Activated T-helper 1 cell treated with anti-CD3 and anti-CD28 coated beads, Interleukin-12 subunit alpha, Interleukin-12 subunit beta, Interleukin-2, Interleukin-4 antibody, amounts not matched to agents 30 ng/mL and 10 ng/mL and 1 ng/mL, durations not matched to agents 14 hours and 24 hours and 36 hours (primary cell): Measurements from ENCODE around the gene JAZF1. TPM values are rescaled to one million over a fixed set of nuclear protein-coding genes. Genes with fewer than 3 reads are reported as not detected.

Experiments
- DNase-seq: peaks from one replicate; pipeline ENCODE4 v3.0.0; 2021; ENCODE audit warnings: low spot score
- H3K27ac Mint-ChIP-seq: one replicate; pipeline ENCODE4 v1.8.0; 2021; ENCODE audit warnings: mild to moderate bottlenecking, mixed read lengths
- H3K27me3 Mint-ChIP-seq: one replicate; pipeline ENCODE4 v1.8.0; 2022; ENCODE audit warnings: mild to moderate bottlenecking, moderate library complexity, mixed read lengths; ENCODE audit not compliant: insufficient read depth
- H3K36me3 Mint-ChIP-seq: one replicate; pipeline ENCODE4 v1.8.0; 2021; ENCODE audit warnings: low read depth, mixed read lengths
- H3K4me1 Mint-ChIP-seq: one replicate; pipeline ENCODE4 v1.8.0; 2021; ENCODE audit warnings: low read depth, mixed read lengths
- H3K4me3 Mint-ChIP-seq: one replicate; pipeline ENCODE4 v1.8.0; 2021; ENCODE audit warnings: mild to moderate bottlenecking, moderate library complexity, mixed read lengths
- H3K9me3 Mint-ChIP-seq: one replicate; pipeline ENCODE4 v1.8.0; 2021; ENCODE audit warnings: mixed read lengths
- intact Hi-C: fragments of 100-400 bp; cut with micrococcal nuclease; formaldehyde crosslinking; loops from one replicate; pipeline ENCODE4 v1.15.1; 2024
- total RNA-seq: library from RNA; stranded (reverse); gene quantifications from 2 replicates; pipeline ENCODE4 v1.2.3, GENCODE V29; 2022

Gene JAZF1
- total RNA-seq, 1 donor from 2014 or later = 9.8 TPM

GRCh38 chr7:28172958-28173357, 7.6 kb downstream of the JAZF1 start:
- Mint-ChIP-seq H3K27ac (no peak overlapping the region), H3K27me3 (no peaks in the 10 kb centered on the region), H3K4me3 (no peak overlapping the region), H3K36me3 (peaks cover 4% of the 10 kb centered on the region), H3K4me1 (peaks cover 26% of the 10 kb centered on the region), H3K9me3 (no peaks in the 10 kb centered on the region)
- DNase-seq = no peak
- intact Hi-C loops = loop anchor here (10.0 kb wide), 1 partner anchor 1308 kb away; the partner anchor contains the start of gene SKAP2

DNA sequence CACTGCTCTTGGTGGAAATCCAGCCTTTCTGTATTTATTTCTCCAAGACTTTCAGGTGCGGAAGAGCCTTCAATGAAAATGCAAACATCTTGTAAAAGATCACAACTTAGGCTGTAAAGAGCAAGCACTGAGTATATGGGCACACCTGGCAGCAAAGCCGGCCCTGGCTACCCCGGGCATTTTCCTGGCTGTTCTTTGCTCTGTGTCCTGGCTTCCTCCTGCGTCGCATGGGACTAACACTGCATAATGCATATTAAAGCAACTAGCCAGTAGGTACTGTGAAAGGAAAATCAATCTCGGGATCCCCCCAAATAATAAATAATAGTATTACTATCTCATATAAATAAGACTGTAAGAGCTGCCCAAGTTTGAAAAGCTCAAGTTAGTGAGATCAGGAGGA, 9.9 kb downstream of the JAZF1 start:
- intact Hi-C loops = loop anchor here (10.0 kb wide), 1 partner anchor 1306 kb away; the partner anchor contains the start of gene SKAP2
- H3K27ac Mint-ChIP-seq = no peak overlapping the region
- no peaks in the 10 kb centered on the region for H3K27me3 Mint-ChIP-seq
- H3K4me1 Mint-ChIP-seq = peaks cover 33% of the 10 kb centered on the region
- peaks cover 4% of the 10 kb centered on the region for H3K36me3 Mint-ChIP-seq
- H3K4me3 Mint-ChIP-seq = no peak overlapping the region
- H3K9me3 Mint-ChIP-seq = no peaks in the 10 kb centered on the region
- no peak for DNase-seq

- Mint-ChIP-seq H3K27ac (no peak overlapping the region), H3K4me3 (no peak overlapping the region), H3K4me1 (peaks cover 27% of the 10 kb centered on the region), H3K9me3 (no peaks in the 10 kb centered on the region), H3K36me3 (peaks cover 4% of the 10 kb centered on the region), H3K27me3 (no peaks in the 10 kb centered on the region)
- no peak for DNase-seq
- intact Hi-C loops = no loop called here
These were observed 11.4 kb downstream of the JAZF1 start for GRCh38 chr7:28169230-28169629.

GRCh38 chr7:28168393-28169158, 12.0 kb downstream of the JAZF1 start:
- Mint-ChIP-seq H3K4me1 (peaks cover 22% of the 10 kb centered on the region), H3K27me3 (no peaks in the 10 kb centered on the region), H3K9me3 (no peaks in the 10 kb centered on the region), H3K4me3 (no peak overlapping the region), H3K27ac (no peak overlapping the region), H3K36me3 (peaks cover 4% of the 10 kb centered on the region)
- intact Hi-C loops = no loop called here
- no peak for DNase-seq

- Mint-ChIP-seq H3K36me3 (peaks cover 4% of the 10 kb centered on the region), H3K27ac (no peak overlapping the region), H3K27me3 (no peaks in the 10 kb centered on the region), H3K9me3 (no peaks in the 10 kb centered on the region), H3K4me3 (no peak overlapping the region), H3K4me1 (peaks cover 22% of the 10 kb centered on the region)
- DNase-seq = no peak
- intact Hi-C loops = no loop called here
These were observed 13.4 kb downstream of the JAZF1 start for GRCh38 chr7:28166982-28167715.

DNA sequence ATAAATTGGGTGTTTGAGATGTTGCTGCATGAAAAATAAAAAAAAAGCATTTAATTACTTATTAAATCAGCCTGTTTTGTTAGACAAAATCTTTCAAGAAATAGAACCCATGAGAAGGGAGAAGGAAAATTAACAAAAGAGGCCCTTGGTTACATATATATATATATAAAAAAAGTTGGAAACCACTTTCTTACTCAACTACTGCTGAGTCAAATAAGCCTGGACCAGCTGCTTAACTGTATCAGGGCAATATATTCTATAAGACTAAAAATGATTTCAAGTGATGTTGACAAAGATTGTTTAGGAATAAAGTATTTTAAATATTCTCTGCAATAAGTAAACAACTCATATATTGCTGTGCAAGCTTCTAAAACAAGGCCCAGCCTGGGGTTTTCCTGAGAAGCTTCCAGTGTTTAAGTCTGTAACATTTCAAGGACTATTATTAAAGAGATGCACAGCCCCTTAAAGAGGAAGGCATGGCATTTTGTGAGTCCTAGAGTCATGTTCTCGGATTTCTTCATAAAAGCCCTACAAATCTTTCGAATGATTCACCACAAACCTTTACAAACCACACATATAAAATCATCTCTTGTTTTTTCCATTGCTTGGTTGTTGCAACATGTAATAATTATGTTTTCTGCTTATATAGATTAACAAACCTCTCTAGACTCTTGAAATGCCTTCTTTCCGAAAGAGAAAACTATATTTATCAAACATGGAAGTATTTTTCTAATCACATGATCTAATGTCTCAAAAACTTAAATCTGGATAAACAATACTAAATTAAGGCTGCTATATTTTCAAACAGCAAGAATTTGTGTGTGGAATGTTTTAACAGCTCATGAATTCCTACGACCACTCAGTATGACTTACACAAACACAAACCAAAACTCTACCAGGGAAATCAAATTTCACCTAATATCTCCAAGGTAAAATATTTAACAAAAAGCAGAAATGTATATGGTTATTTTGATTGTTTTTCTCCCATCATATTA, 14.3 kb downstream of the JAZF1 start:
- H3K27ac Mint-ChIP-seq = no peak overlapping the region
- no peak overlapping the region for H3K4me3 Mint-ChIP-seq
- no peaks in the 10 kb centered on the region for H3K9me3 Mint-ChIP-seq
- no peaks in the 10 kb centered on the region for H3K27me3 Mint-ChIP-seq
- no peak for DNase-seq
- H3K4me1 Mint-ChIP-seq = peaks cover 22% of the 10 kb centered on the region
- intact Hi-C loops = no loop called here
- H3K36me3 Mint-ChIP-seq = peaks cover 4% of the 10 kb centered on the region

DNA sequence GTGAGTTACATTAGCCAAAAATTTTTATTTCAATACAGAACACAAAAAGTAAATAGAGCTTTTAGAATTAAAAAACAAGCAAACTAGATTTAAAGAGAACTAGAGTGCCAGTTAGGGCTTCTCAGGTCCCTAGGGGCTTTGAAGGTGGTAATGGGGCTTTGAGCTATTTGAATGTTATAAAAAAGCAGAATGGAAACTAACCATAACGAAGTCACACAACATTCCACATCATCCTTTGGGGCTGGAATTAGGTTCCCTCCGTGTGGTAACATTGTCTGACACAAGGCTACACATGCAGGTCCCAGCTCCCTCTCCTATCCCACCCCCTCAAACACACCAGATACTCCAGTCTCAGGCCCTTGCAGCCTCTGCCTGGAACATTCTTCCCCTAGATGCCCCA, 15.3 kb downstream of the JAZF1 start:
- H3K36me3 Mint-ChIP-seq = peaks cover 4% of the 10 kb centered on the region
- H3K4me1 Mint-ChIP-seq = peaks cover 22% of the 10 kb centered on the region
- no peak for DNase-seq
- intact Hi-C loops = no loop called here
- H3K4me3 Mint-ChIP-seq = no peak overlapping the region
- H3K27ac Mint-ChIP-seq = no peak overlapping the region
- H3K9me3 Mint-ChIP-seq = no peaks in the 10 kb centered on the region
- H3K27me3 Mint-ChIP-seq = peaks cover under 1% of the 10 kb centered on the region

GRCh38 chr7:28163949-28164348, 16.6 kb downstream of the JAZF1 start:
- Mint-ChIP-seq H3K27ac (no peak overlapping the region), H3K9me3 (no peaks in the 10 kb centered on the region), H3K27me3 (peaks cover 2% of the 10 kb centered on the region), H3K4me3 (no peak overlapping the region), H3K36me3 (no peaks in the 10 kb centered on the region), H3K4me1 (peaks cover 17% of the 10 kb centered on the region)
- DNase-seq = no peak
- intact Hi-C loops = no loop called here

DNA sequence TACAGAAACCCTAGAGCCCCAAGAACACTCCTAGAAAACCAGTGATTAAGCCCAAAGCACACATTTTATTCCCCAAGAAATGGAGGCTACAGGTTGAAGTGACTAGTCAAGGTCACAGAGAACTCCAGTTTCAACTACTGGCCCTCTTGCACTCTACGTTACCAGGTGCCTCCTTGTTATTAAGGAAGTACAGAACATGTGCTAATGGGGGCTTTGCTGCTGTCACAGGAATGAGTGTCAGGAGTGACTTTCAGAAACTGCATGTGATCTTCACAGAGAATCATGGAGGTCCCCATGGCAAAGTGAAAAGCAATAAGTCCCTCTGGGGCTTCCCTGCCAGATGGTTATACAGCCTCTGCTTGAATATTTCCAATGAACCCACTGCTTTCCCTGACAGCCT, 19.3 kb downstream of the JAZF1 start:
- Mint-ChIP-seq H3K4me3 (no peak overlapping the region), H3K4me1 (peaks cover 9% of the 10 kb centered on the region), H3K27ac (no peak overlapping the region), H3K36me3 (no peaks in the 10 kb centered on the region), H3K9me3 (no peaks in the 10 kb centered on the region), H3K27me3 (peaks cover 6% of the 10 kb centered on the region)
- intact Hi-C loops = no loop called here
- DNase-seq = no peak

GRCh38 chr7:28160551-28160991, 20.0 kb downstream of the JAZF1 start:
- intact Hi-C loops = no loop called here
- no peaks in the 10 kb centered on the region for H3K9me3 Mint-ChIP-seq

GRCh38 chr7:28157831-28158416, 22.7 kb downstream of the JAZF1 start:
- Mint-ChIP-seq H3K27ac (no peak overlapping the region), H3K4me1 (peaks cover 40% of the 10 kb centered on the region), H3K4me3 (no peak overlapping the region), H3K36me3 (no peaks in the 10 kb centered on the region), H3K27me3 (peaks cover 6% of the 10 kb centered on the region), H3K9me3 (no peaks in the 10 kb centered on the region)
- DNase-seq = no peak
- intact Hi-C loops = loop anchor here (10.0 kb wide), 3 partner anchors 413 to 877 kb away; partner anchors contain the start of genes HIBADH and TAX1BP1

More at GRCh38 chr7:28160551-28160991, 20.0 kb downstream of the JAZF1 start:
- H3K27me3 Mint-ChIP-seq = peaks cover 6% of the 10 kb centered on the region
- peaks cover 16% of the 10 kb centered on the region for H3K4me1 Mint-ChIP-seq
- H3K4me3 Mint-ChIP-seq = no peak overlapping the region
- H3K27ac Mint-ChIP-seq = no peak overlapping the region
- DNase-seq = no peak
- no peaks in the 10 kb centered on the region for H3K36me3 Mint-ChIP-seq
